C4-2B (cell line): ENCODE results near the gene SP4.
A peak's percentile ranks its signal among the peaks of the same experiment; 100 is the strongest.

Experiments
- H3K27ac ChIP-seq: fragments of 450-650 bp; 2 replicates; pipeline ENCODE4 v1.5.1; 2017
- ZFX ChIP-seq: fragments of 450-650 bp; IDR thresholded peaks from 2 replicates; pipeline ENCODE4 v1.6.1; 2017
- TF ChIP-seq, protein P1 (sequence below): fragments of 450-650 bp; conservative IDR thresholded peaks from 2 replicates; pipeline ENCODE4 v1.5.1; 2017; ENCODE audit warnings: mild to moderate bottlenecking

Gene SP4

GRCh38 chr7:21426286-21427181, 1.3 kb upstream of the SP4 start:
- TF ChIP-seq, protein P1, sequence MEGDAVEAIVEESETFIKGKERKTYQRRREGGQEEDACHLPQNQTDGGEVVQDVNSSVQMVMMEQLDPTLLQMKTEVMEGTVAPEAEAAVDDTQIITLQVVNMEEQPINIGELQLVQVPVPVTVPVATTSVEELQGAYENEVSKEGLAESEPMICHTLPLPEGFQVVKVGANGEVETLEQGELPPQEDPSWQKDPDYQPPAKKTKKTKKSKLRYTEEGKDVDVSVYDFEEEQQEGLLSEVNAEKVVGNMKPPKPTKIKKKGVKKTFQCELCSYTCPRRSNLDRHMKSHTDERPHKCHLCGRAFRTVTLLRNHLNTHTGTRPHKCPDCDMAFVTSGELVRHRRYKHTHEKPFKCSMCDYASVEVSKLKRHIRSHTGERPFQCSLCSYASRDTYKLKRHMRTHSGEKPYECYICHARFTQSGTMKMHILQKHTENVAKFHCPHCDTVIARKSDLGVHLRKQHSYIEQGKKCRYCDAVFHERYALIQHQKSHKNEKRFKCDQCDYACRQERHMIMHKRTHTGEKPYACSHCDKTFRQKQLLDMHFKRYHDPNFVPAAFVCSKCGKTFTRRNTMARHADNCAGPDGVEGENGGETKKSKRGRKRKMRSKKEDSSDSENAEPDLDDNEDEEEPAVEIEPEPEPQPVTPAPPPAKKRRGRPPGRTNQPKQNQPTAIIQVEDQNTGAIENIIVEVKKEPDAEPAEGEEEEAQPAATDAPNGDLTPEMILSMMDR = no peak
- no peak for TF ChIP-seq ZFX
- H3K27ac ChIP-seq = peak overlapping the region; percentile 90

DNA sequence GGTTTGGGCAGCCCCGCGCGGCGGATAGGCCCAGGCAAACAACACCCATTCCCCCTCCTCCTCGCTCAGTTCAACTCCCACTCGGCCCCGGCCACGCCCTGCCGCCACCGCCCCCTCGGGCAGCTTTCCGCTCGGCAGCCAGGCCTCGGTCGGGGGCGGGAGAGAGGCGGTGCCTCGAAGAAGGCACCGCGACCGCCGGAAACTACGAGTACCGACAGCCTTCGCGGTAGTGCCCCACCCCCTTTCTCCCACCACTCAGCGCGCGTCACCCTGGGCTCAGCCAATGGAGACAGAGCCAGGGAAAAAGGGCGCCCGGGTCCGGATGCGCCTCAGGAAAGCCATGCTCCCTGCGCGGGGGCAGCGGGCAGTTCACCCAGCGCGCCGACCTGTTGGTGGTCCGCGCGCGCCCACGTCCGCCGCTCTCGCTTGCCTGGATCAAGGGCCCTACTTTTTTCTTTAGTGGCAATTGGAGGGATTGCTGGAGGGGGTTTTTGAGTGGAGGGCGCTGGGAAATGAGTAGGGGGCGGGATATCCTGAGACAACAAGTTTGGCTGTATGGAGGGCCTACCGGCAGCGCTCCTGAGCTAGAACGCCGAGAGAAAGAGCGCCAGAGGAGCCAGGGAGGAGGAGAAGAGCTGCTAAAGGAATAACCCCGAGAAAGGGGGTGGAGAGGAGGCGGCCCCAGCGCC, 557 bp upstream of the SP4 start:
- peak overlapping the region; percentile 90 for H3K27ac ChIP-seq
- TF ChIP-seq ZFX = no peak
- TF ChIP-seq, protein P1 = no peak

DNA sequence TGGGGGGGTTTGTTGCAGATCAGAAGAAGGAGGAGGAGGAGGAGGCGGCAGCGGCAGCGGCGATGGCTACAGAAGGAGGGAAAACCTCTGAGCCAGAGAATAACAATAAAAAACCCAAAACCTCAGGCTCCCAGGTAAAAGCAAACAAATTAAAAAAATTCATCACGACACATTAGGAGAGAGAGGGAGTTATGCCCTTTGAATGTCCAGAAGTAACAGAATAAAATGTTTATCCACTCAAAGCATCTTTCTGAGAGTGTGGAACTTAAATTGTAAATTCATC, 717 bp downstream of the SP4 start:
- TF ChIP-seq ZFX = no peak
- TF ChIP-seq, protein P1 = no peak
- H3K27ac ChIP-seq = peak overlapping the region; percentile 90

DNA sequence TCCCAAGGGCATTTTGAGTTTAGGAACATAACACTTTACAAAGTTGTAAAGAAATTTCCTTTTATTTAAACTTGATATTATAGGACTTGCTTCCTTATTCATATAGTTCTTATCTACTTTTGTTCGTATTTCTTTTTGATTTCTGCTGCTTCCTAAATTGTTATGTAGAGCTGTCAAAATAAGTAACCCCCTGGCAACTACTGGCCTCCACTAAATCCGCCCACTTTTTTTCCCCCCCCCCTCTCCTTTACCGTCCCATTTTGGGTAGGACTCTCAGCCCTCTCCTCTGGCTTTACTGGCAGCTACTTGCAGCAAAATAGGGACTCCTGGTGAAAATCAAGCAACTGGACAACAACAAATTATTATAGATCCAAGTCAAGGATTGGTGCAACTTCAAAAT, 1.1 kb downstream of the SP4 start:
- H3K27ac ChIP-seq = no peak overlapping the region
- no peak for TF ChIP-seq ZFX
- TF ChIP-seq, protein P1 = no peak

- TF ChIP-seq, protein P1 = no peak
- TF ChIP-seq ZFX = no peak
- no peak overlapping the region for H3K27ac ChIP-seq
Observed at GRCh38 chr7:21429786-21430574, 2.1 kb downstream of the SP4 start.

DNA sequence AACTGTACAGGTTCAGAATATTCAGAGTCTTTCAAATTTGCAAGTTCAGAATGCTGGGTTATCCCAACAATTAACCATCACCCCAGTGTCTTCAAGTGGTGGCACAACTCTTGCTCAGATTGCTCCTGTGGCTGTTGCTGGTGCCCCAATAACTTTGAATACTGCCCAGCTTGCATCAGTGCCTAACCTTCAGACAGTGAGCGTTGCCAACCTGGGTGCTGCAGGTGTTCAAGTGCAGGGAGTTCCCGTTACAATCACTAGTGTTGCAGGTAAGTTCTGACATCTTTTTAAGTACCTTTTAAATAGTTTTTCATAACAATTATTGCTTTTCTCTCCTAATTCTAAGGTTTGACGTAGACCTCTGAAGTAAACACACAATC, 2.7 kb downstream of the SP4 start:
- no peak overlapping the region for H3K27ac ChIP-seq

More for the DNA sequence above, 2.7 kb downstream of the SP4 start:
- TF ChIP-seq, protein P1 = no peak
- no peak for TF ChIP-seq ZFX
